SK-N-SH (cell line): ENCODE results near the gene EPOP. TPM values are rescaled to one million over a fixed set of nuclear protein-coding genes. Genes with fewer than 3 reads are reported as not detected.

Experiments used
- CTCF ChIA-PET: fragments of 300-600, 350-600 bp; formaldehyde crosslinking; extraction: SDS; loops from one replicate; lab custom pipeline; 2021; lab: Yijun Ruan, JAX
- POLR2A ChIA-PET: fragments of 350-600 bp; sonication (Branson Sonifier 250); formaldehyde crosslinking; extraction: SDS; loops from one replicate; lab custom pipeline; 2020; ENCODE audit warnings: antibody characterized with exemption, inconsistent platforms; lab: Yijun Ruan, JAX
- DNase-seq: peaks from one replicate; pipeline ENCODE4 v3.0.0; 2012
- H2AFZ ChIP-seq: fragments of 200-600 bp; sonication (generic); 2 replicates; pipeline ENCODE4 v1.8.1; 2016; ENCODE audit warnings: antibody characterized with exemption, mild to moderate bottlenecking, low read depth
- H3F3A ChIP-seq: fragments of 200-600 bp; sonication (generic); replicated peaks from 2 replicates; pipeline ENCODE3; 2016; ENCODE audit warnings: antibody characterized with exemption, mild to moderate bottlenecking; ENCODE audit not compliant: insufficient read depth
- H3K27ac ChIP-seq, 2 experiments: fragments of 200-500 bp in 1 of 2; fragments of 200-600 bp in 1 of 2; sonication (Bioruptor generic) in 1 of 2; sonication (generic), shearing (Covaris generic) in 1 of 2; 2 replicates each; pipeline versions ENCODE4 v1.5.1 to v1.6.1; 2014 to 2016; ENCODE audit warnings: low read depth in 2 of 2, inconsistent platforms in 1 of 2, low read length in 1 of 2, mild to moderate bottlenecking in 1 of 2, mixed read lengths in 1 of 2
- H3K27me3 ChIP-seq: fragments of 200-600 bp; sonication (generic), shearing (Covaris generic); 2 replicates; pipeline ENCODE4 v1.6.1; 2016; ENCODE audit warnings: mixed run types; ENCODE audit not compliant: insufficient read depth
- H3K36me3 ChIP-seq, 2 experiments: fragments of 200-500 bp in 1 of 2; fragments of 200-600 bp in 1 of 2; sonication (Bioruptor generic) in 1 of 2; sonication (generic) in 1 of 2; replicated peaks in 1 of 2; 2 replicates each; pipeline versions ENCODE3 to v1.5.1; 2014 to 2016; ENCODE audit warnings: low read length in 1 of 2, mild to moderate bottlenecking in 1 of 2; ENCODE audit not compliant: insufficient read depth in 2 of 2, control insufficient read depth in 1 of 2
- H3K4me1 ChIP-seq, 2 experiments: fragments of 200-500 bp in 1 of 2; fragments of 200-600 bp in 1 of 2; sonication (Bioruptor generic) in 1 of 2; sonication (generic), shearing (Covaris generic) in 1 of 2; 2 replicates each; pipeline versions ENCODE4 v1.5.1 to v1.6.1; 2014 to 2016; ENCODE audit warnings: low read depth in 1 of 2, low read length in 1 of 2, mixed run types in 1 of 2; ENCODE audit not compliant: insufficient read depth in 2 of 2, control insufficient read depth in 1 of 2
- H3K4me2 ChIP-seq: fragments of 200-600 bp; sonication (generic), shearing (Covaris generic); 2 replicates; pipeline ENCODE4 v1.6.1; 2017; ENCODE audit warnings: mixed run types
- H3K4me3 ChIP-seq, 2 experiments: fragments of 200-500 bp in 1 of 2; fragments of 200-600 bp in 1 of 2; sonication (Bioruptor generic) in 1 of 2; sonication (generic), shearing (Covaris generic) in 1 of 2; 2 replicates each; pipeline versions ENCODE4 v1.5.1 to v1.8.1; 2014 to 2016; ENCODE audit warnings: low read depth in 2 of 2, inconsistent platforms in 1 of 2, low read length in 1 of 2, mild to moderate bottlenecking in 1 of 2, mixed read lengths in 1 of 2, moderate library complexity in 1 of 2
- H3K79me2 ChIP-seq: fragments of 200-600 bp; sonication (generic); 2 replicates; pipeline ENCODE4 v1.8.1; 2017; ENCODE audit warnings: mild to moderate bottlenecking; ENCODE audit not compliant: insufficient read depth
- H3K9ac ChIP-seq: fragments of 200-600 bp; sonication (generic); 2 replicates; pipeline ENCODE4 v1.6.1; 2017; ENCODE audit warnings: mixed run types
- H3K9me2 ChIP-seq: fragments of 200-600 bp; sonication (generic); 2 replicates; pipeline ENCODE4 v1.6.1; 2017; ENCODE audit warnings: mixed run types
- H3K9me3 ChIP-seq: fragments of 200-600 bp; sonication (generic); 2 replicates; pipeline ENCODE4 v1.6.1; 2017; ENCODE audit warnings: mixed run types, mild to moderate bottlenecking, moderate library complexity
- H4K20me1 ChIP-seq: fragments of 200-600 bp; sonication (generic); 2 replicates; pipeline ENCODE4 v1.6.1; 2017; ENCODE audit warnings: mild to moderate bottlenecking, mixed run types; ENCODE audit not compliant: insufficient read depth
- ELF1 ChIP-seq: IDR thresholded peaks from 2 replicates; pipeline ENCODE4 v1.4.0; 2012
- FOXJ3 ChIP-seq: sonication (generic); formaldehyde crosslinking; IDR thresholded peaks from 2 replicates; pipeline ENCODE4 v1.5.1; 2020; ENCODE audit warnings: mild to moderate bottlenecking, missing genetic modification reagents
- GABPA ChIP-seq: IDR thresholded peaks from 2 replicates; pipeline ENCODE4 v1.4.0; 2012; ENCODE audit warnings: low read depth, mild to moderate bottlenecking
- GATA2 ChIP-seq: sonication (generic); formaldehyde crosslinking; IDR thresholded peaks from 2 replicates; pipeline ENCODE4 v1.5.0; 2020; ENCODE audit warnings: mild to moderate bottlenecking, missing genetic modification reagents
- JUND ChIP-seq: IDR thresholded peaks from 2 replicates; pipeline ENCODE4 v1.4.0; 2012
- MEF2A ChIP-seq: IDR thresholded peaks from 2 replicates; pipeline ENCODE4 v1.4.0; 2012; ENCODE audit warnings: low read depth, borderline replicate concordance
- NRF1 ChIP-seq: IDR thresholded peaks from 2 replicates; pipeline ENCODE4 v1.6.1; 2012; ENCODE audit warnings: low read depth, mild to moderate bottlenecking, low read length
- RAD21 ChIP-seq: IDR thresholded peaks from 2 replicates; pipeline ENCODE4 v1.6.1; 2012; ENCODE audit warnings: mild to moderate bottlenecking, low read length
- RCOR1 ChIP-seq: fragments of 150-350 bp; IDR thresholded peaks from 2 replicates; pipeline ENCODE4 v1.6.1; 2017; ENCODE audit warnings: antibody characterized with exemption, low read length
- TCF12 ChIP-seq: IDR thresholded peaks from 2 replicates; pipeline ENCODE4 v1.4.0; 2012
- TEAD4 ChIP-seq: IDR thresholded peaks from 2 replicates; pipeline ENCODE4 v1.4.0; 2012; ENCODE audit warnings: mild to moderate bottlenecking, borderline replicate concordance; ENCODE audit not compliant: insufficient read depth
- WGBS: methylation state at CpG from one replicate; pipeline ENCODE4 v1.1.6; 2017; ENCODE audit warnings: low lambda C conversion rate; 5-methylcytosine and 5-hydroxymethylcytosine counted together
- polyA plus RNA-seq, 3 experiments: library from polyadenylated mRNA; depleted of rRNA; stranded (reverse); fragments of >200 nt; gene quantifications; 2 replicates each; pipeline ENCODE4 v1.2.3, GENCODE V29; 2012
- TF ChIP-seq, protein P1 (sequence below): IDR thresholded peaks from 2 replicates; pipeline ENCODE4; 2012
- TF ChIP-seq, protein P2 (sequence below): IDR thresholded peaks from 2 replicates; pipeline ENCODE4 v1.6.1; 2012; ENCODE audit warnings: mild to moderate bottlenecking, low read depth, low read length, moderate library complexity
- TF ChIP-seq, protein P3 (sequence below): fragments of 150-350 bp; IDR thresholded peaks from 2 replicates; pipeline ENCODE4 v1.6.1; 2017; ENCODE audit warnings: antibody characterized with exemption, low read length, low read depth, borderline replicate concordance
- TF ChIP-seq, protein P4 (sequence below): IDR thresholded peaks from 2 replicates; pipeline ENCODE4 v1.4.0; 2012; ENCODE audit warnings: low read depth
- TF ChIP-seq, protein P5 (sequence below): IDR thresholded peaks from 2 replicates; pipeline ENCODE4 v1.4.0; 2012; ENCODE audit warnings: low read depth, borderline replicate concordance

EPOP gene
- polyA plus RNA-seq, 1 of the 3 experiments (the other 2 are of a cell fraction): 3.1 TPM

DNA sequence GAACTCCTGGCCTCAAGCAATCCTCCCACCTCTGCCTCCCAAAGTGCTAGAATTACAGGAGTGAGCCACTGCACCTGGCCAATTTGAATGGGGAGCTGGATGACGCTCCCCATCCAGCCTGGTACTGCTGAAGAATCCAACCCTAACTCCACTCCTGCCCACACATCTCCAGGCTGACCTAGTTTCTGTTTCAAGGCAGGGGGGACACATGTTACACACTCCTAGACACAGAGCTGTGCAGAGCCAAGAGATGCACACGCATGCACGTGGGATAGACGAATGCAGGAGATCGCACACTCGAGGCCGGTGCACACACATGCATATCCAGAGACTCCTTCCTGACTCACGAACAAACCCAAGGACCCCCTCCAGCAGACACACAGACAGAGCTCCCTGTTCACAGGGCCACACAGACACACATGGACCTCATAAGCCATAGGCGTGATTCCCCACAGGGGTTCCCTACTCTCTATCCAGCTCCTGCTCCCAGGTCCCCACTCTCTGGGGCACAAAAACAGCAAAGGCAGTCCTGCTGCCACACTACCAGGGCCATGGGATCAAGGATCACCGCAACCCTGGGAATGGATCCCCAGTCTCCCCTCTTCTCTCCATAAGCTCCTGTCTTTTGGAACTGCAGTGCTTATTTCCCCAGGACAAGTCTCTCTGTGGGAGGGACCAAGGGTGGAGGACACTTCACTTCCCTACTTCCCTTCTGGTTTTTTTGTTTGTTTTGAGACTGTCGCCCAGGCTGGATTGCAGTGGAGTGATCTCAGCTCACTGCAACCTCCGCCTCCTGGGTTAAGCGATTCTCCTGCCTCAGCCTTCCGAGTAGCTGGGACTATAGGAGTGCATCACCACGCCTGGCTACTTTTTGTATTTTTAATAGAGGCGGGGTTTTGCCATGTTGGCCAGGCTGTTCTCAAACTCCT, 14.4 kb downstream of the EPOP start:
- POLR2A ChIA-PET: no interaction called here
- TF ChIP-seq, protein P1, sequence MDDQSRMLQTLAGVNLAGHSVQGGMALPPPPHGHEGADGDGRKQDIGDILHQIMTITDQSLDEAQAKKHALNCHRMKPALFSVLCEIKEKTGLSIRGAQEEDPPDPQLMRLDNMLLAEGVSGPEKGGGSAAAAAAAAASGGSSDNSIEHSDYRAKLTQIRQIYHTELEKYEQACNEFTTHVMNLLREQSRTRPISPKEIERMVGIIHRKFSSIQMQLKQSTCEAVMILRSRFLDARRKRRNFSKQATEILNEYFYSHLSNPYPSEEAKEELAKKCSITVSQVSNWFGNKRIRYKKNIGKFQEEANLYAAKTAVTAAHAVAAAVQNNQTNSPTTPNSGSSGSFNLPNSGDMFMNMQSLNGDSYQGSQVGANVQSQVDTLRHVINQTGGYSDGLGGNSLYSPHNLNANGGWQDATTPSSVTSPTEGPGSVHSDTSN: no peak
- TF ChIP-seq RAD21 (no peak), GABPA (no peak)
- Histone ChIP-seq H2AFZ (no peak overlapping the region), H3K9me3 (no peaks in the 10 kb centered on the region), H3K4me1 (peaks cover 0 to 4% of the 10 kb centered on the region in 2 experiments; a peak in 1 of 4 replicates), H3K4me2 (no peak overlapping the region), H3F3A (no peaks in the 10 kb centered on the region), H3K27ac (no peak overlapping the region), H3K9me2 (no peaks in the 10 kb centered on the region), H3K36me3 (no peaks in the 10 kb centered on the region), H4K20me1 (no peaks in the 10 kb centered on the region), H3K4me3 (no peak overlapping the region), H3K27me3 (no peaks in the 10 kb centered on the region; the same call in 1 of the 2 replicates), H3K79me2 (no peaks in the 10 kb centered on the region), H3K9ac (no peak overlapping the region)
- DNase-seq: no peak
- CTCF ChIA-PET: interaction anchor here (0.9 to 12.2 kb wide), 11 partner anchors 7 to 151 kb away, joined by 3 to 111 read pairs (median 4); partner anchors contain the start of genes EPOP and SRCIN1
- WGBS: 86% methylated on average over 15 of the region's 16 CpGs

DNA sequence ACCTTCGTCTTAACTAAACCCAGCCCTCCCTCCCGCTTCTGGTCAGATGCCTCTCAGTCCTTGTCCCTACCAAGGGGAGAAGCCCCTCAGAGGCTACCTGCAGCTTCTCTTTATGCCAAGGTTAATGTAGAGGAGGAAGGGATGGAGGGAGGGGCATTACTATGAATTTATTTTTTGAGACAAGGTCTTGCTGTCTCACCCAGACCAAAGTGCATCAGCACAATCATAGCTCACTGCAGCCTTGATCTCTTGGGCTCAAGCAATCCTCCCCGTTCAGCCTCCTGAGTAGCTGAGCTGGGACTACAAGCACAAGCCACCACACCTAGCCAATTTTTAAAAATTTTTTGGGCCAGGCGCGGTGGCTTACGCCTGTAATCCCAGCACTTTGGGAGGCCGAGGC, 15.3 kb downstream of the EPOP start:
- POLR2A ChIA-PET: no interaction called here

More for the DNA sequence above, 15.3 kb downstream of the EPOP start:
- Histone ChIP-seq H3K36me3 (no peaks in the 10 kb centered on the region), H3K4me1 (peaks cover 0 to 4% of the 10 kb centered on the region in 2 experiments; a peak in 1 of 4 replicates), H3K79me2 (no peaks in the 10 kb centered on the region), H3K9me3 (no peaks in the 10 kb centered on the region), H3K4me2 (no peak overlapping the region)
- 79% methylated on average over 7 of the region's 7 CpGs for WGBS
- TF ChIP-seq RCOR1: no peak
- TF ChIP-seq, protein P2, sequence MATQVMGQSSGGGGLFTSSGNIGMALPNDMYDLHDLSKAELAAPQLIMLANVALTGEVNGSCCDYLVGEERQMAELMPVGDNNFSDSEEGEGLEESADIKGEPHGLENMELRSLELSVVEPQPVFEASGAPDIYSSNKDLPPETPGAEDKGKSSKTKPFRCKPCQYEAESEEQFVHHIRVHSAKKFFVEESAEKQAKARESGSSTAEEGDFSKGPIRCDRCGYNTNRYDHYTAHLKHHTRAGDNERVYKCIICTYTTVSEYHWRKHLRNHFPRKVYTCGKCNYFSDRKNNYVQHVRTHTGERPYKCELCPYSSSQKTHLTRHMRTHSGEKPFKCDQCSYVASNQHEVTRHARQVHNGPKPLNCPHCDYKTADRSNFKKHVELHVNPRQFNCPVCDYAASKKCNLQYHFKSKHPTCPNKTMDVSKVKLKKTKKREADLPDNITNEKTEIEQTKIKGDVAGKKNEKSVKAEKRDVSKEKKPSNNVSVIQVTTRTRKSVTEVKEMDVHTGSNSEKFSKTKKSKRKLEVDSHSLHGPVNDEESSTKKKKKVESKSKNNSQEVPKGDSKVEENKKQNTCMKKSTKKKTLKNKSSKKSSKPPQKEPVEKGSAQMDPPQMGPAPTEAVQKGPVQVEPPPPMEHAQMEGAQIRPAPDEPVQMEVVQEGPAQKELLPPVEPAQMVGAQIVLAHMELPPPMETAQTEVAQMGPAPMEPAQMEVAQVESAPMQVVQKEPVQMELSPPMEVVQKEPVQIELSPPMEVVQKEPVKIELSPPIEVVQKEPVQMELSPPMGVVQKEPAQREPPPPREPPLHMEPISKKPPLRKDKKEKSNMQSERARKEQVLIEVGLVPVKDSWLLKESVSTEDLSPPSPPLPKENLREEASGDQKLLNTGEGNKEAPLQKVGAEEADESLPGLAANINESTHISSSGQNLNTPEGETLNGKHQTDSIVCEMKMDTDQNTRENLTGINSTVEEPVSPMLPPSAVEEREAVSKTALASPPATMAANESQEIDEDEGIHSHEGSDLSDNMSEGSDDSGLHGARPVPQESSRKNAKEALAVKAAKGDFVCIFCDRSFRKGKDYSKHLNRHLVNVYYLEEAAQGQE: no peak
- TF ChIP-seq, protein P3, sequence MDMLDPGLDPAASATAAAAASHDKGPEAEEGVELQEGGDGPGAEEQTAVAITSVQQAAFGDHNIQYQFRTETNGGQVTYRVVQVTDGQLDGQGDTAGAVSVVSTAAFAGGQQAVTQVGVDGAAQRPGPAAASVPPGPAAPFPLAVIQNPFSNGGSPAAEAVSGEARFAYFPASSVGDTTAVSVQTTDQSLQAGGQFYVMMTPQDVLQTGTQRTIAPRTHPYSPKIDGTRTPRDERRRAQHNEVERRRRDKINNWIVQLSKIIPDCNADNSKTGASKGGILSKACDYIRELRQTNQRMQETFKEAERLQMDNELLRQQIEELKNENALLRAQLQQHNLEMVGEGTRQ: no peak
- TF ChIP-seq NRF1: no peak
- TF ChIP-seq FOXJ3: no peak
- TF ChIP-seq, protein P4, sequence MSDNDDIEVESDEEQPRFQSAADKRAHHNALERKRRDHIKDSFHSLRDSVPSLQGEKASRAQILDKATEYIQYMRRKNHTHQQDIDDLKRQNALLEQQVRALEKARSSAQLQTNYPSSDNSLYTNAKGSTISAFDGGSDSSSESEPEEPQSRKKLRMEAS: no peak
- TF ChIP-seq, protein P5, sequence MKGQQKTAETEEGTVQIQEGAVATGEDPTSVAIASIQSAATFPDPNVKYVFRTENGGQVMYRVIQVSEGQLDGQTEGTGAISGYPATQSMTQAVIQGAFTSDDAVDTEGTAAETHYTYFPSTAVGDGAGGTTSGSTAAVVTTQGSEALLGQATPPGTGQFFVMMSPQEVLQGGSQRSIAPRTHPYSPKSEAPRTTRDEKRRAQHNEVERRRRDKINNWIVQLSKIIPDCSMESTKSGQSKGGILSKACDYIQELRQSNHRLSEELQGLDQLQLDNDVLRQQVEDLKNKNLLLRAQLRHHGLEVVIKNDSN: no peak
- TF ChIP-seq MEF2A: no peak
- TF ChIP-seq ELF1: no peak
- TF ChIP-seq GATA2 (CRISPR knock-in tag): no peak
- no peak for TF ChIP-seq TCF12
- TF ChIP-seq RAD21: no peak
- no peak for TF ChIP-seq TEAD4
- no peak for TF ChIP-seq JUND
- TF ChIP-seq, all 33 proteins: peak for 0
- H3K27me3 ChIP-seq: peaks cover 7% of the 10 kb centered on the region
- CTCF ChIA-PET: interaction anchor here (0.9 to 12.2 kb wide), 7 partner anchors 8 to 150 kb away, joined by 4 to 111 read pairs (median 5); partner anchors contain the start of gene SRCIN1
- no peak overlapping the region for H3K4me3 ChIP-seq
- H3K9ac ChIP-seq: no peak overlapping the region
- no peaks in the 10 kb centered on the region for H3F3A ChIP-seq
- no peaks in the 10 kb centered on the region for H3K9me2 ChIP-seq
- H4K20me1 ChIP-seq: no peaks in the 10 kb centered on the region
- no peak overlapping the region for H3K27ac ChIP-seq
- DNase-seq: no peak
- H2AFZ ChIP-seq: no peak overlapping the region
